Endothelial cell of umbilical vein (primary cell): ENCODE measurements around the gene CD47. TPM values are rescaled to one million over a fixed set of nuclear protein-coding genes. Genes with fewer than 3 reads are reported as not detected.

Experiments used
- BruUV-seq: library from RNA; stranded (reverse); fragments of 400-500 nt; replicated peaks from 2 replicates; lab custom pipeline; 2021; lab: Mats Ljungman, UMichigan
- CTCF ChIA-PET: fragments of 300-600, 350-600 bp; sonication (Branson Sonifier 250); formaldehyde crosslinking; loops from one replicate; lab custom pipeline; 2021; ENCODE audit warnings: antibody characterized with exemption, inconsistent platforms; lab: Charles Lee
- POLR2A ChIA-PET: fragments of 300-600, 350-600 bp; sonication (Branson Sonifier 250); formaldehyde crosslinking; loops from one replicate; lab custom pipeline; 2021; ENCODE audit warnings: antibody characterized with exemption, inconsistent platforms; lab: Charles Lee
- DNase-seq: peaks from one replicate; pipeline ENCODE4 v3.0.0-alpha.2; 2011; ENCODE audit warnings: low read depth, low spot score
- FAIRE-seq: peaks from 2 replicates; lab custom pipeline; 2011; peaks lifted over from hg19 to GRCh38; lab: Jason Lieb, UNC
- H2AFZ ChIP-seq: 2 replicates; pipeline ENCODE4 v1.6.0; 2012; ENCODE audit warnings: low read depth, low read length, control low read depth, inconsistent platforms
- H3K27ac ChIP-seq: 2 replicates; pipeline ENCODE4 v1.5.1; 2011; ENCODE audit warnings: low read depth, mild to moderate bottlenecking, control low read depth, low read length, moderate library complexity; ENCODE audit not compliant: insufficient read depth
- H3K27me3 ChIP-seq, 2 experiments: 2 replicates each; pipeline versions ENCODE4 v1.6.0 to v1.6.1; 2011; ENCODE audit warnings: low read length in 2 of 2, mixed read lengths in 1 of 2; ENCODE audit not compliant: control insufficient read depth in 2 of 2, insufficient read depth in 2 of 2
- H3K36me3 ChIP-seq, 2 experiments: 2 replicates in 1 of 2; 3 replicates in 1 of 2; pipeline ENCODE4 v1.5.1; 2011; ENCODE audit warnings: low read length in 2 of 2, mild to moderate bottlenecking in 1 of 2, moderate library complexity in 1 of 2; ENCODE audit not compliant: control insufficient read depth in 2 of 2, insufficient read depth in 2 of 2; ENCODE audit errors: extremely low read depth in 1 of 2
- H3K4me1 ChIP-seq: 3 replicates; pipeline ENCODE4 v1.5.1; 2011; ENCODE audit warnings: mild to moderate bottlenecking, low read length; ENCODE audit not compliant: control insufficient read depth, insufficient read depth; ENCODE audit errors: extremely low read depth
- H3K4me2 ChIP-seq: 2 replicates; pipeline ENCODE4 v1.6.1; 2011; ENCODE audit warnings: low read length, control low read depth, mixed read lengths; ENCODE audit not compliant: insufficient read depth
- H3K4me3 ChIP-seq, 3 experiments: fragments of 200-600 bp in 1 of 3; sonication (generic), shearing (Covaris generic) in 1 of 3; replicated peaks in 1 of 3; 2 replicates each; pipeline ENCODE4 v1.5.1; 2011 to 2016; ENCODE audit warnings: control low read depth in 3 of 3, low read length in 3 of 3, mild to moderate bottlenecking in 2 of 3, inconsistent platforms in 1 of 3, low read depth in 1 of 3, moderate library complexity in 1 of 3; ENCODE audit not compliant: insufficient read depth in 1 of 3
- H3K79me2 ChIP-seq: 2 replicates; pipeline ENCODE4 v1.6.0; 2012; ENCODE audit warnings: low read length, inconsistent platforms; ENCODE audit not compliant: control insufficient read depth, insufficient read depth
- H3K9ac ChIP-seq: replicated peaks from 2 replicates; pipeline ENCODE3; 2011; ENCODE audit warnings: low read length, control low read depth; ENCODE audit not compliant: insufficient read depth; ENCODE audit errors: extremely low read depth
- H3K9me1 ChIP-seq: replicated peaks from 3 replicates; pipeline ENCODE4 v1.6.0; 2011; ENCODE audit warnings: mild to moderate bottlenecking, low read length; ENCODE audit not compliant: control insufficient read depth, insufficient read depth; ENCODE audit errors: extremely low read depth
- H3K9me3 ChIP-seq: replicated peaks from 2 replicates; pipeline ENCODE4 v1.5.1; 2012; ENCODE audit warnings: low read length, inconsistent platforms; ENCODE audit not compliant: control insufficient read depth, insufficient read depth
- H4K20me1 ChIP-seq: replicated peaks from 2 replicates; pipeline ENCODE3; 2011; ENCODE audit warnings: mild to moderate bottlenecking, low read length; ENCODE audit not compliant: control insufficient read depth, insufficient read depth; ENCODE audit errors: extremely low read depth
- CTCF ChIP-seq, 2 donors: IDR thresholded peaks; 1 replicate in 1 of 2; 2 replicates in 1 of 2; pipeline ENCODE4 v1.5.1; 2011; ENCODE audit warnings: low read length in 2 of 2, mild to moderate bottlenecking in 2 of 2, moderate library complexity in 2 of 2, control low read depth in 1 of 2, inconsistent platforms in 1 of 2, low read depth in 1 of 2; ENCODE audit not compliant: insufficient read depth in 1 of 2; ENCODE audit errors: extremely low read depth in 1 of 2
- EZH2 ChIP-seq: IDR thresholded peaks from 2 replicates; pipeline ENCODE4 v1.6.1; 2012; ENCODE audit warnings: borderline replicate concordance, low read depth, mild to moderate bottlenecking, moderate library complexity, low read length, inconsistent platforms; ENCODE audit not compliant: severe bottlenecking
- FOS ChIP-seq: IDR thresholded peaks from 2 replicates; pipeline ENCODE4 v1.6.1; 2011; ENCODE audit warnings: mild to moderate bottlenecking, low read length, moderate library complexity, borderline replicate concordance; ENCODE audit not compliant: insufficient read depth
- JUN ChIP-seq: IDR thresholded peaks from 2 replicates; pipeline ENCODE4 v1.6.1; 2011; ENCODE audit warnings: borderline replicate concordance, low read depth; ENCODE audit not compliant: insufficient read length, insufficient read depth
- POLR2AphosphoS5 ChIP-seq: IDR thresholded peaks from 2 replicates; pipeline ENCODE4 v1.6.1; 2012; ENCODE audit warnings: low read depth, mild to moderate bottlenecking, control low read depth, low read length, moderate library complexity; ENCODE audit not compliant: insufficient read depth
- dilution Hi-C: fragments of 300-500 bp; cut with MboI; formaldehyde crosslinking; loops from one replicate; pipeline ENCODE4 v1.15.0; 2019; ENCODE audit warnings: low sequenced_read_pairs; ENCODE audit not compliant: extremely low pct_ligation_motif_present
- intact Hi-C: fragments of 100-400 bp; cut with micrococcal nuclease; formaldehyde crosslinking; loops from one replicate; pipeline ENCODE4 v1.10.0; 2022
- polyA plus RNA-seq, 4 experiments: library from polyadenylated mRNA; depleted of rRNA in 3 of 4; stranded (reverse) in 3 of 4; unstranded in 1 of 4; fragments of >200 nt; gene quantifications; 2 replicates each; pipeline versions ENCODE4 v1.2.1 to v1.2.3, GENCODE V29; 2011 to 2012; ENCODE audit warnings: missing spikeins in 1 of 4
- total RNA-seq: library from RNA; stranded (reverse); gene quantifications from 2 replicates; pipeline ENCODE4 v1.2.3, GENCODE V29; 2021

Gene CD47
- total and polyA plus RNA-seq, 2 donors (not counting 3 experiments of a cell fraction or from before 2014, with no cell fraction given), result 29.3 to 32.2 TPM

GRCh38 chr3:108036401-108036800 lies 54.4 kb downstream of the CD47 start:
- Histone ChIP-seq H3K79me2 (no peaks in the 10 kb centered on the region), H4K20me1 (no peaks in the 10 kb centered on the region), H3K27ac (no peak overlapping the region), H3K9me1 (no peaks in the 10 kb centered on the region), H3K4me1 (peaks cover 21% of the 10 kb centered on the region), H3K36me3 (no peaks in the 10 kb centered on the region), H3K9ac (no peak overlapping the region), H3K4me2 (peak overlapping the region; percentile 14), H3K4me3 (no peak overlapping the region), H2AFZ (no peak overlapping the region), H3K9me3 (no peaks in the 10 kb centered on the region), H3K27me3 (no peaks in the 10 kb centered on the region)
- no TSS peak for BruUV-seq
- peak; percentile 6 for DNase-seq
- FAIRE-seq, result peak; percentile 69
- ChIA-PET POLR2A (no interaction called here), CTCF (interaction anchor here (0.6 to 1.5 kb wide), 6 partner anchors 49 to 441 kb away, joined by 3 to 5 read pairs (median 3); no protein-coding TSS in a partner anchor)
- dilution Hi-C loops (no loop called here), intact Hi-C loops (loop anchor here (5.0 kb wide), 1 partner anchor 186 kb away; the partner anchor contains the start of gene IFT57)
- no peak for TF ChIP-seq CTCF (IDR thresholded peaks at IDR 0.05; ENCODE audit: extremely low read depth in 1 of 2, insufficient read depth in 1 of 2, low read depth in 1 of 2, low read length in 2 of 2)
- TF ChIP-seq EZH2, result no peak
- TF ChIP-seq JUN, result no peak
- TF ChIP-seq POLR2AphosphoS5, result no peak
- no peak for TF ChIP-seq FOS
